Spinal cord (tissue), 10 donors: ENCODE measurements around the gene DVL1. TPM values are rescaled to one million over a fixed set of nuclear protein-coding genes. Genes with fewer than 3 reads are reported as not detected.
"Not testable (repeated sequence)": the region's sequence is repeated elsewhere in the genome, so short reads cannot be mapped to it uniquely, and the experiment has no call there.

Source experiments
- DNase-seq, 6 donors: peaks; one replicate each; pipeline versions ENCODE4 v3.0.0 to v3.0.0-alpha.2; 2013 to 2015; ENCODE audit warnings: low spot score in 6 of 6, low read depth in 4 of 6
- H3K27ac ChIP-seq: one replicate; pipeline ENCODE4 v1.5.1; 2013; ENCODE audit warnings: low read depth, low read length, control low read depth
- H3K27me3 ChIP-seq: one replicate; pipeline ENCODE4 v1.6.1; 2013; ENCODE audit warnings: low read length; ENCODE audit not compliant: control insufficient read depth, insufficient read depth
- H3K36me3 ChIP-seq: one replicate; pipeline ENCODE4 v1.6.1; 2013; ENCODE audit warnings: low read length; ENCODE audit not compliant: control insufficient read depth, insufficient read depth
- H3K4me1 ChIP-seq: one replicate; pipeline ENCODE4 v1.6.1; 2013; ENCODE audit warnings: low read length; ENCODE audit not compliant: control insufficient read depth, insufficient read depth
- H3K4me3 ChIP-seq: one replicate; pipeline ENCODE4 v1.5.1; 2013; ENCODE audit warnings: low read depth, low read length, control low read depth
- H3K9me3 ChIP-seq: one replicate; pipeline ENCODE4 v1.6.1; 2013; ENCODE audit warnings: low read length; ENCODE audit not compliant: control insufficient read depth, insufficient read depth
- WGBS: methylation state at CpG from one replicate; pipeline ENCODE4 v1.1.5; 2013; ENCODE audit warnings: missing lambda C conversion rate; ENCODE audit not compliant: insufficient coverage; 5-methylcytosine and 5-hydroxymethylcytosine counted together
- polyA plus RNA-seq, 2 donors: library from polyadenylated mRNA; unstranded; fragments of 120-200 nt; gene quantifications; one replicate each; pipeline ENCODE4 v1.2.1, GENCODE V29; 2013; ENCODE audit not compliant: insufficient read length in 2 of 2
- total RNA-seq, 2 donors: library from RNA; depleted of rRNA in 1 of 2; stranded (reverse); fragments of 120-200 nt in 1 of 2; fragments of >200 nt in 1 of 2; gene quantifications; one replicate each; pipeline versions ENCODE4 v1.2.3 to v1.2.4, GENCODE V29; 2013 to 2014
- donor health status: healthy.

Gene DVL1
- total and polyA plus RNA-seq, 4 donors = 35.7 to 87.1 (median 75.7) TPM

- WGBS = 98% methylated on average over 15 of the region's 16 CpGs
Observed at GRCh38 chr1:1388078-1388472, 38.9 kb upstream of the DVL1 start.

GRCh38 chr1:1387098-1388077 is 38.2 kb upstream of the DVL1 start:
- no peak for DNase-seq
- Histone ChIP-seq H3K4me1 (no peaks in the 10 kb centered on the region), H3K4me3 (no peak overlapping the region), H3K9me3 (no peaks in the 10 kb centered on the region), H3K27me3 (no peaks in the 10 kb centered on the region), H3K27ac (no peak overlapping the region), H3K36me3 (peaks cover 90% of the 10 kb centered on the region)
- 98% methylated on average over 50 of the region's 50 CpGs for WGBS

More at GRCh38 chr1:1388078-1388472, 38.9 kb upstream of the DVL1 start:
- no peak overlapping the region for H3K4me3 ChIP-seq
- H3K4me1 ChIP-seq = no peaks in the 10 kb centered on the region
- no peak for DNase-seq
- no peaks in the 10 kb centered on the region for H3K27me3 ChIP-seq
- H3K9me3 ChIP-seq = no peaks in the 10 kb centered on the region
- no peak overlapping the region for H3K27ac ChIP-seq
- peaks cover 97% of the 10 kb centered on the region for H3K36me3 ChIP-seq

- WGBS = 96% methylated on average over 7 of the region's 8 CpGs
- no peaks in the 10 kb centered on the region for H3K27me3 ChIP-seq
- H3K36me3 ChIP-seq = peaks cover 89% of the 10 kb centered on the region
- H3K27ac ChIP-seq = no peak overlapping the region
- no peaks in the 10 kb centered on the region for H3K4me1 ChIP-seq
- no peak overlapping the region for H3K4me3 ChIP-seq
- DNase-seq = no peak
- no peaks in the 10 kb centered on the region for H3K9me3 ChIP-seq
Observed at GRCh38 chr1:1385931-1386330, 36.7 kb upstream of the DVL1 start.

GRCh38 chr1:1385339-1385738 is 36.1 kb upstream of the DVL1 start:
- DNase-seq, H3K4me1 ChIP-seq, H3K9me3 ChIP-seq, H3K27ac ChIP-seq, H3K27me3 ChIP-seq, H3K4me3 ChIP-seq: not testable (repeated sequence)
- H3K36me3 ChIP-seq = peaks cover 89% of the 10 kb centered on the region
- 96% methylated on average over 23 of the region's 29 CpGs for WGBS

GRCh38 chr1:1381294-1381693 is 32.1 kb upstream of the DVL1 start:
- no peak overlapping the region for H3K4me3 ChIP-seq
- WGBS = 87% methylated on average over 8 of the region's 8 CpGs
- peaks cover 2% of the 10 kb centered on the region for H3K4me1 ChIP-seq
- no peak for DNase-seq
- peaks cover 57% of the 10 kb centered on the region for H3K36me3 ChIP-seq
- H3K27ac ChIP-seq = no peak overlapping the region
- H3K9me3 ChIP-seq = no peaks in the 10 kb centered on the region
- no peaks in the 10 kb centered on the region for H3K27me3 ChIP-seq

- Histone ChIP-seq H3K4me1 (peaks cover 6% of the 10 kb centered on the region), H3K9me3 (no peaks in the 10 kb centered on the region), H3K27ac (no peak overlapping the region), H3K36me3 (peaks cover 54% of the 10 kb centered on the region), H3K4me3 (no peak overlapping the region), H3K27me3 (no peaks in the 10 kb centered on the region)
- 94% methylated on average over 16 of the region's 16 CpGs for WGBS
- DNase-seq = no peak
Observed at GRCh38 chr1:1380860-1381259, 31.6 kb upstream of the DVL1 start.

GRCh38 chr1:1377540-1378205 is 28.5 kb upstream of the DVL1 start:
- no peaks in the 10 kb centered on the region for H3K9me3 ChIP-seq
- no peaks in the 10 kb centered on the region for H3K27me3 ChIP-seq
- peaks cover 29% of the 10 kb centered on the region for H3K4me1 ChIP-seq
- H3K36me3 ChIP-seq = peaks cover 49% of the 10 kb centered on the region
- H3K27ac ChIP-seq = no peak overlapping the region
- WGBS = 90% methylated on average over 9 of the region's 16 CpGs
- no peak for DNase-seq
- H3K4me3 ChIP-seq = no peak overlapping the region

- 96% methylated on average over 9 of the region's 10 CpGs for WGBS
- Histone ChIP-seq H3K27ac (no peak overlapping the region), H3K9me3 (no peaks in the 10 kb centered on the region), H3K4me3 (no peak overlapping the region), H3K36me3 (peaks cover 54% of the 10 kb centered on the region), H3K4me1 (peaks cover 38% of the 10 kb centered on the region), H3K27me3 (no peaks in the 10 kb centered on the region)
- no peak for DNase-seq
Observed at GRCh38 chr1:1376551-1377226, 27.5 kb upstream of the DVL1 start.

GRCh38 chr1:1374929-1375662 is 25.9 kb upstream of the DVL1 start, which contains the start of gene AURKAIP1:
TSS of gene AURKAIP1 (minus strand) at chr1:1375207. CDS start at chr1:1374756, 451 bp downstream.
- H3K9me3 ChIP-seq = no peaks in the 10 kb centered on the region
- no peaks in the 10 kb centered on the region for H3K27me3 ChIP-seq
- under 1% methylated on average over 85 of the region's 85 CpGs for WGBS
- peaks cover 54% of the 10 kb centered on the region for H3K36me3 ChIP-seq
- H3K27ac ChIP-seq = peak within 1 kb of the TSS; percentile 88
- H3K4me1 ChIP-seq = peaks cover 41% of the 10 kb centered on the region
- peak; percentile 98 to 100 (median 100) for DNase-seq
- H3K4me3 ChIP-seq = peak within 1 kb of the TSS; percentile 85
